Kidney (tissue), 14 donors: ENCODE data around the gene TLE1. TPM values are rescaled to one million over a fixed set of nuclear protein-coding genes. Genes with fewer than 3 reads are reported as not detected.

Source experiments
- DNase-seq, 5 donors: peaks; one replicate each; pipeline ENCODE4 v3.0.0-alpha.2; 2013 to 2020
- FAIRE-seq: peaks from 2 replicates; lab custom pipeline; 2012; peaks lifted over from hg19 to GRCh38; lab: Jason Lieb, UNC
- H3K27ac ChIP-seq, 2 donors: one replicate each; pipeline ENCODE4 v1.7.0; 2013; ENCODE audit warnings: low read depth in 2 of 2, low read length in 2 of 2, inconsistent platforms in 1 of 2
- H3K27me3 ChIP-seq: one replicate; pipeline ENCODE4 v1.7.1; 2013; ENCODE audit warnings: low read length, inconsistent platforms; ENCODE audit not compliant: control insufficient read depth, insufficient read depth
- H3K36me3 ChIP-seq, 3 donors: one replicate each; pipeline versions ENCODE4 v1.7.0 to v1.7.1; 2013; ENCODE audit warnings: low read length in 3 of 3, control low read depth in 1 of 3, inconsistent platforms in 1 of 3; ENCODE audit not compliant: insufficient read depth in 3 of 3, control insufficient read depth in 2 of 3
- H3K4me1 ChIP-seq, 3 donors: one replicate each; pipeline versions ENCODE4 v1.7.0 to v1.7.1; 2013; ENCODE audit warnings: low read length in 3 of 3, inconsistent platforms in 1 of 3, low read depth in 1 of 3; ENCODE audit not compliant: control insufficient read depth in 2 of 3, insufficient read depth in 2 of 3
- H3K4me3 ChIP-seq, 3 donors: one replicate each; pipeline versions ENCODE4 v1.7.0 to v1.8.1; 2013; ENCODE audit warnings: low read length in 3 of 3, control low read depth in 1 of 3, inconsistent platforms in 1 of 3
- H3K9ac ChIP-seq, 3 donors: one replicate each; pipeline versions ENCODE4 v1.7.0 to v1.7.1; 2013; ENCODE audit warnings: low read length in 3 of 3, control low read depth in 1 of 3, inconsistent platforms in 1 of 3
- H3K9me3 ChIP-seq, 3 donors: one replicate each; pipeline versions ENCODE4 v1.7.0 to v1.7.1; 2013; ENCODE audit warnings: low read length in 3 of 3, control low read depth in 1 of 3, inconsistent platforms in 1 of 3; ENCODE audit not compliant: control insufficient read depth in 2 of 3, insufficient read depth in 1 of 3
- CTCF ChIP-seq: IDR thresholded peaks from 3 replicates; pipeline ENCODE4 v1.5.1; 2012; ENCODE audit warnings: mild to moderate bottlenecking, moderate library complexity, borderline replicate concordance; ENCODE audit not compliant: insufficient read depth; ENCODE audit errors: extremely low read depth
- intact Hi-C: fragments of 100-400 bp; cut with DNase I; formaldehyde crosslinking; loops from one replicate; pipeline ENCODE4 v1.11.1; 2022
- polyA plus RNA-seq: library from polyadenylated mRNA; stranded (reverse); fragments of 350-450 nt; fragmentation: Illumina TruSeq; extraction: RNeasy Lipid Tissue Mini Kit (QIAGEN cat#74804); gene quantifications from one replicate; pipeline ENCODE4 v1.2.3, GENCODE V29; 2014; ENCODE audit warnings: low read depth, low replicate concordance; ENCODE audit not compliant: insufficient read depth
- total RNA-seq: library from RNA; stranded (reverse); fragmentation: NEBNext Ultra II Directional; extraction: Animal tissue kit (Norgen Biotek cat#: 25700); gene quantifications from one replicate; pipeline ENCODE4 v1.2.1, GENCODE V29; 2021
- donor health status: control.
- donor health status: control.
- donor health status: control.
- donor health status: control.
- donor health status: control.
- donor health status: DM: yes; HTN: yes; CAD: no.
- donor health status: Normal renal cell carcinoma (clear cell type).

TLE1 gene
- total and polyA plus RNA-seq, 2 donors from 2014 or later: 10.8 to 52.5 TPM

- Histone ChIP-seq H3K9me3 (no peaks in the 10 kb centered on the region), H3K9ac (no peak overlapping the region), H3K4me1 (peaks cover 0 to 5% (median 0%) of the 10 kb centered on the region in 3 donors), H3K27ac (no peak overlapping the region), H3K27me3 (no peaks in the 10 kb centered on the region), H3K4me3 (no peak overlapping the region), H3K36me3 (no peaks in the 10 kb centered on the region)
- FAIRE-seq (no peak), DNase-seq (no peak)
- intact Hi-C loops: no loop called here
- no peak for TF ChIP-seq CTCF
Measured at GRCh38 chr9:81626511-81626910, 62.8 kb downstream of the TLE1 start.

- H3K4me3 ChIP-seq: no peak overlapping the region
- peaks cover 0 to 6% (median 0%) of the 10 kb centered on the region in 3 donors for H3K4me1 ChIP-seq
- H3K36me3 ChIP-seq: no peaks in the 10 kb centered on the region
- FAIRE-seq (no peak), DNase-seq (no peak)
- TF ChIP-seq CTCF: no peak
- H3K27ac ChIP-seq: no peak overlapping the region
- no peak overlapping the region for H3K9ac ChIP-seq
- H3K9me3 ChIP-seq: no peaks in the 10 kb centered on the region
- no peaks in the 10 kb centered on the region for H3K27me3 ChIP-seq
- intact Hi-C loops: no loop called here
Measured at GRCh38 chr9:81625969-81626368, 63.4 kb downstream of the TLE1 start.

GRCh38 chr9:81623778-81624177 is 65.6 kb downstream of the TLE1 start:
- intact Hi-C loops: no loop called here
- Histone ChIP-seq H3K9me3 (no peaks in the 10 kb centered on the region), H3K4me1 (peaks cover 0 to 7% (median 0%) of the 10 kb centered on the region in 3 donors)

More at GRCh38 chr9:81623778-81624177, 65.6 kb downstream of the TLE1 start:
- Histone ChIP-seq H3K27ac (no peak overlapping the region), H3K36me3 (no peaks in the 10 kb centered on the region), H3K4me3 (no peak overlapping the region), H3K27me3 (no peaks in the 10 kb centered on the region), H3K9ac (no peak overlapping the region)
- no peak for DNase-seq
- TF ChIP-seq CTCF: no peak
- FAIRE-seq: no peak
